NCI-H2227 (cell line): Measurements from ENCODE around the gene MREG.

Experiments used
- DNase-seq: peaks from one replicate; lab custom pipeline; 2025; ENCODE audit not compliant: unreplicated experiment; lab: John Stamatoyannopoulos, UW

Gene MREG, protein sequence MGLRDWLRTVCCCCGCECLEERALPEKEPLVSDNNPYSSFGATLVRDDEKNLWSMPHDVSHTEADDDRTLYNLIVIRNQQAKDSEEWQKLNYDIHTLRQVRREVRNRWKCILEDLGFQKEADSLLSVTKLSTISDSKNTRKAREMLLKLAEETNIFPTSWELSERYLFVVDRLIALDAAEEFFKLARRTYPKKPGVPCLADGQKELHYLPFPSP

DNA sequence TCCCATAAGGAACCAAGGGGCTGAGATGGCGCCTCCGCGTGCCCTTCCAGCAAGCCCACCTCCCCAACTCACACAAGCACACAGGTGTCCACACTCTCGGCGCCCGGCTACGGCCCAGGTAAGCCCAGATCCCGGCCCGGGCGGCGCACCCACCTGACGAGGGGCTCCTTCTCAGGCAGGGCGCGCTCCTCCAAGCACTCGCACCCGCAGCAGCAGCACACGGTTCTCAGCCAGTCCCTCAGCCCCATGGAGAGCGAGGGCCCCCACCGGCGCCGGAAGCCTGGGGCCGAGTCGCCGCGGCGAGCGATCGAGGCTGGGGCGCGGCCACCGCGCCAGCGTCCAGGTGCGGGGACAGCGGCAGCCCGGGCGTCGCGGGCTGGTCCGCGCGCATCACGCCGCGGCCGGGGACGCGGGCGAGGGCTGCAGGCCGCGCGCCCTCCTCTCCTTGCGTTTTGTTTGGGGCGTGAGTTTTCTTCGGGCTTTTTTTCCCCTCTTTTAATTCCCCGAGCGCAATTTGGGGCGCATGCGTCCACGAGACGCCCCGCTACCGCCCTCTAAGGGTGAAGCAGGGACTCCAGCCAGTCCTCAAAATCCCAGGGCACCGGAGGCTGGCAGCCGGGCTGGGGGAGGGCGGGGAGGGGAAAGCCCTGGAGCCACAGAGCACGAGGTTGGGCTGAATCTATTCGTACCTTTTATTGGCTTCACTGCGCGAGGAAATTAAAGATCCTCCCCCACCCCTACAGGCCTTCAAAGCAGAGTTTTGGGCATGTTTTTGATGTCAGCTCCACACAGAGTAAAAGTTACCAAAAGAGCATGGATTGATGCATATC, at the start of gene MREG:
TSS of gene MREG (minus strand) at position 472 of the 830 bp plus-strand sequence. CDS start at position 248, 224 bp downstream.
- DNase-seq: peak; percentile 95

DNA sequence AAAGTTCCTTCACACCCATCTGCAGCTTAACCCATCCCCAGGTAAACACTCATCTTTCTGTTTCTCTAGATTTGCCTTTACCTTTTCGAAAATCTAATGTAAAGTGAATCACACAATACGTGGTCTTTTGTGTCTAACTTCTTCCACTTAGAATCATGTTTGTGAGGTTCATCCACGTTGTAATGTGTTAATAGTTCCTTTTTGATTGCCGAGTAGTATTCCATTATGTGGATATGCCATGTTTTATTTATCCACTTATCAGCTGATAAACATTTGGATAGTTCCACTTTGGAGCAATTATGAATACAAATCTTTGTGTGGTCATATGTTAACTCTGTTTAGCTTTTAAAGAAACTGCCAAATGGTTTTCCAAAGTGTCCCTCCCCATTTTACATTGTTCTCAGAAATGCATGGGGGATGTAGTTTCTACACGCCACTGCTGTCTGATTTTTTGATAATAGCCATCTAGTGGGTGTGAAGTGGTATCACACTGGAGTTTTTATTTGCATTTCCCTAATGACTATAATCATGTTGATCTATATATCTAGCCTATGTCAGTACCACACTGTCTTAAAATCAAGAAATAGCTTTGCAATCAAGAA, 46.0 kb upstream of the MREG start:
- no peak for DNase-seq

DNA sequence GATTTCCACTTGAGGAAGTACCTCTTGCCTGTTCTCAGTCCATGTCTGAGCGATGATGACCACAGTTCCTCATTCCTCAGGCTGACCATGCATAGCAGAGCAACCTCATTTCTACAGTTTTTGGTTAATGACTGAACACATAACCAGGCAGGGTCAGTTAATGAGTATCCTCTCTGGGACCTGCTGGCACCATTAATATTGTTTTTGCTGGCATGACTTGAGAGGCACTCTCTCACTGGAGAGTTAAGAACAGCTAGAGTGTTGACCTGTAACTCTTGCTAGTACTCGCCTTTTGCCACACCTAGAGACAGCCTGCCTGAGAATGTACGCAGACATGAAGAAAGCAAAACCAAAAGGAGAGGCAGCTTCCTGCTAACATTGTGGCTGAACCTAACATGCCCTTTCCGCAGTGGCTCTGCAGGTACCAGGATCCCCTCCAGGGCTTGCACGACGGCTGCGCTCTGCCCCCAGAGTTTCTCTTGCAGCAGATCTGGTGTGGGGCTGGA, 44.4 kb upstream of the MREG start:
- no peak for DNase-seq

DNA sequence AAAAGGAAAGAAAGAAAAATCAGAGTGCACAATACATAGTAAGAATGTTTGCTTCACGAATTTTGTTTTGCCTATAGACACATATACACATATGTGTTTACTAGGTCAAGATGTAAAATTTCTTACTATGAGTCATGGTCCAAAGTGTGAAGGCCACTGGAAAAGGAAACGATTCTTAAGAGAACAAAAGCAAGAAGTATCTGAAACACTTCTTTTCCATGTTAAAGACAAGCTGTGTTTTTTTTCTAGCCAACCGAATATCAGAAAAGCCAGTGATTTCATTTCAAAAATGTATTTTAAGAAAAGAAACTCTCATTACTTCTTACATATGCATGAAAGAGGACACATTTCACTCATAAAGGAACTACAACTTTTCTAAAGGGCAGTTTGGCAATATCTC, 43.4 kb upstream of the MREG start:
- DNase-seq: no peak

DNA sequence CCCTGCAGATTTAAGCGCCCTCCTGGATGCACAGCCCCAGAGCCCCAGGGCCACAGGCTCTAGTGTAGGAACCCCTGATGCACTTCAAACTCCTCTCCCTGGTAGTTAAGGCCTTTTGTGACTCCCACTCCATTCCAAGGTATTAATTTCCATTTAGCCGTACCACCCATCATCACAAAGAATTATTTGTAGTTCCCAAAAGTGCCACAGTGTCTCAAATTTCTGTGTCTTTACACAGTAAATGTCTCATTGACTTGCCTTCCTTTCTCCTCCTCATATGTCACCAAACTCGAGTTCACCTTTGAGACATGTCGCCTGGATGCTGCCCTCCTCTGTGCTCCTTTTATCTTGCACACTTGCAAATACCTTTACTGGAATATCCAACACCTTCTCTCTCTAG, 42.3 kb upstream of the MREG start:
- DNase-seq: no peak

DNA sequence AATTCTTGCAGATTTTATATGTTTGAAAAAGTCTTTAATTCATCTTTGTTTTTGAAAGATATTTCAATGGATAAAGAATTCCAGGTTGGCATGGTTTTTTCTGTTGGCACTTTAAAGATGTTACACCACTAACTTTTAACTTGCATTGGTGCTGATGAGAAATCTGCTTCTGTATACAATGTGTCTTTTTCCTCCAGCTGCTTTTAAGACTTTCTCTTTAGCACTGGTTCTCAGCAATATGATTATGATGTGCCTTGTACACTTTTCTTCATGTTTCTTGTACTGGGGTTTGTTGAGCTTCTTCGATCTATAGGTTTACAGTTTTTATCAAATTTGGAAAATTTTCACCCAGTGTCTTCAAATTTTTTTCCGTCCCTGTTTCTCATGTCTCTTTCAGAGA, 39.1 kb upstream of the MREG start:
- DNase-seq: no peak

DNA sequence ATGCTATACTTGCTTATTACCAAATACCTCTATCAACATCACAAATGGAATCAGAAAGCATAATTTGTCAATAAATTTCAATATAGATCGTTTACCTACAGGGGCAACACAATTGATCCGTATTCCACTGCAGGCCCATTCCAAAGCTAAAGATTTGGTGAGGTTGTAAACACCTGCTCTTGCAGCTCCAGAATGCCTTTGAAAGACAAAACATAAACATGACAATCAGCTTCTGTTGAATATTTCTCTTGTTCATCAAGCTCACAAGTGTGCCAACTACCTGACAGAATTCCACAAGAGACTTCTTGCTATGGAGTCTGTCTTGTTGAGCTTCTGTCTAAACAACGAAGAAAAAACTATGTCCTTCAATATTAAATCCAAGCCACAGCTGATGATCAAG, 38.0 kb upstream of the MREG start:
- DNase-seq: no peak

DNA sequence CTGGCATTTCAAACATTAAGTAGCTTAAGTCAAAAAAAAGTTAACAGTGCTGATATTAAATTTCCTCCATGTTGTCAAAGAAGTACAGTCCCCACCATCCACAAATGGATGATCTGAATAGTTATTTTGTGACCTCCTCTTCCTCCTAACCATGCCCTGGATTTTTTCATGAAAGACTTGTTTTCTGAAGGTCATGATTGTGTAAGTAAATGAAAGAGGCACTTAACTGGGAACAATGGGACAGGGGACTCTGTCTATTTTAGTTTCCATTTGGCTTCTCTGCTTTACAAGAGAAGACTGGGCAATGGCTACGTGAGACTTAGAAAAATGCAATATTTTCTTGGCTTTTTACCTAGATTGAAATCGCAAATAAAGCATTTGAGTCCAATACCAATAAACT, 36.1 kb upstream of the MREG start:
- no peak for DNase-seq

DNA sequence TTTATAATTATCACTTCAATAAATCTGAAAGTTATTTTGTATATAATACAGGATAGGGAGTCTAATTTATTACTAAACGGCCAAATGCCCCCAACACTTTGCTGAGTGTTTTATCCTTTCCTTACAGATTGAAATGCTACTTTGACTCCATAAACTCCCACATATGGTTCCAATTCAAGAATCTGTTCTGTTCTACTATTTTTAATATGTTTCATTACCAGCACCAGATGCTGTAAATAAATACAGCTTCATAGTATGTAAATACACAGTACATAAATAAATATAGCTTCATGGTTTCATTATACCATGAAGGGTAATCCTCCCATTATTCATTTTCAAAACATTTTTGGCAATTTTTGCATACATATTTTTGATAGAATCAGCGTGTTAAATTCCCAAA, 34.0 kb upstream of the MREG start:
- DNase-seq: no peak

DNA sequence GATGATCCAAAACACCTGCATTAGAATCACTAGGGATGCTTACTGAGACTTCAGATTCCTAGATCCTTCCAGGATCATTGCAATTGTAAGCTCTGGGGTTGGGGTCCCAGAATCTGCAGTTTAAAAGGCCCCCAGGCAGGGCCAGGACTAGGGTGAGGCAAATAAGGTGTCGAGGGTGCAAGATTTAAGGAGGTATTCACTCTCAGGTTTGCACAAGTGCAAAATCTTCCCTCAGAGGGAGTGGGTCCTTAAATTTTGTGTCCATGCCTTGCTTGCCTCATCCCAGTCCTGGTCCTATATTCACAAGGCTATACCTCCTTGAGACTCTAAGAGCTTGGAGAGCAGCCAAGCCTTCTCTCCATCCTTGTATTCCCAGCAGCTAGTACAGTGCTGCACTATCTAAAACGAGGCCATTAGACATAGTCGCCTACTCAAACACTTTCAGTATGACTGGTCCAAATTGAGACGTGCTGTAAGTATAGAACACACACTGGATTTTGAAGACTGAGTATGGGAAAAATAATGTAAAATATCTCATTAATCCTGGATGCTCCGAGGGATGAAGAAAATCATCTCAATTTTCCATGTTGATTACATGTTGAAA, 31.6 kb upstream of the MREG start:
- no peak for DNase-seq

DNA sequence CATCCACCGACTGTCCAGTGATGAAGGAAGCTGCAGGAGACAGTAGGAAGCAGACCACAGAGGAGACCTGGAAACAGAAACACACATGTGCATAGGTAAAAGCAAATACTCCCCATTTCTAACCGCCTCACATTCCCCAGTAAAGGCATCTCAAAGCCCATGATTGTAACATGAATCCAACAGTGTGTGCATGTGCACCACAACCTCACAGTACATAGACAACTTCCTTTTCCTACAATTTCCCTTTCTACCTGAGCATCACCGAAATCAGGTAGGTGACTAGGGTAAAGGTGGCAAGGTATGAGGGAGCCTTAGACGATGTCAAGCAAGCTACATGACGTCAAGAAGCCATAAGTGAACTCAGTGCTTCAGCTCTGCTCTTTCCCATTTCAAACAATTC, 30.6 kb upstream of the MREG start:
- DNase-seq: no peak

DNA sequence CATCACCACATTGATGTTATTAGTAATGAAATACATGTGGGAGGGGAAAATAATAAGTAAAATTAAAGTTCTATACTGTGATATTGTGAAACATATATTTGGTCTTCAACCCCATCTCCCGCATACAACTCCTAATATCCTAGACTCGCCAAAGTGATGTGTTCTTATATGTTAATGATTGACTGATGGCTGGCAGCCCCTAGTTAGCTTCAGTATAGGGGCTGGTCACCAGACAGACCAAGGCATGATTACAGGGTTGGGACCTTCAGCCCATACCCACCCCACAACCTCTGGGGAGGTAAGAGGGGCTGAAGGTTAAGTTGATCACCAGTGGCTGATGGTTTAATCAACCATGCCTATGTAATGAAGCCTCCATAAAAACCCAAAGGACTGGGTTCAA, 28.1 kb upstream of the MREG start:
- no peak for DNase-seq

DNA sequence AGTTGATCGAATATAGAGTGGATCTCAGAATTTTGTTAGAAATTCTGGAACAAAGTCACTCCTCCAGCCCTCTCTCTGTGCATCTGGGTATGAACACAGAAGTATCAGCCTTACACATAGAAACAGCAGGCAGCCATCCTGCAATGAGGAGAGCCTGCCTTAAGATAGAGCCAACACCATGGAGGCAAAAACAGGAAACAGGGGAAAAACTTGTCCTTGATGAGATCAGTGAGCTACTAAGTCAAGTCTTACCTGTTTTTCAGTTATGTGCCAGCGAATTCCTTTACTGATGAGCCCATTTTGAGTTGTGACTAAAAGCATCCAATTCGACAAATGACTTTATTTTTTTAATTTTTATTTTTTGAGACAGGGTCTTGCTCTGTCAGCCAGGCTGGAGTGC, 26.6 kb upstream of the MREG start:
- no peak for DNase-seq

DNA sequence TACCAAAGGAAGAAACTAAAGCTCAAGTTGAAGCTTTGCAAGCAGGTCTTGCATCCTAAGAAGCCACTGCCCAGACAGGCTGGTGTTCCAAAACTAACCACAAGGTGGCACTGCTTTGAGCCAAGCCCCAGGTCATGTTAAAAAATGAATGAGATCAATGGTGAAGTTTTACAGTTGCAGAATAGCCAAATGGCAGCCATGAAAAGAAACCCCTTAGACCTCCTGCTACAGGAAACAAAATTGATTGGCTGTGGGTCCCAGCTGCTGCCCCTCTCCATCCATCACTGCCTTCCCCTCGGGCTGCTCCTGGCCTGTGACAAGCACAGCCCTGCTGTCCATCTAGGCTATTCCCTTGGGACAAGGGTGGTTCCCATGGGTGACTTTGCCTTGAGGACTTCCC, 20.7 kb upstream of the MREG start:
- peak; percentile 85 for DNase-seq

DNA sequence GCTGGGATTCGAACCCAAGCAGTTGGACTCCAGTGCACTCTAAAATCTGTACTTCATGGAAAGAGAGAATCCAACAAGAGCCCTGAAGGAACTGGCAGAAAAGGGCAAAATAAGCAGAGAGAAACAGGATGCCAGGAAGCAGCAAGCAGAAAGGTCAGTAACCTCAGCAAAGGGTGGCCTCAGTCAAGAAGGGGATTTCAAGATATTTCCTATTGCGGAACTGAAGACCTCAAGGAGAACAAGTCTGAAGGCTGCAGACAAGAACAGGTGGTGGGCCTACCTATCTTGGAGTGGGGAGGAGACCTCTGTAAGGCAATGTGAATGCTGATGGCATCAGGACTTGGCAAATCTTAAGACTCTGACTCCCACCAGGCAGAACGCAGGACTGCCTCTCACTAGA, 20.1 kb upstream of the MREG start:
- DNase-seq: no peak

DNA sequence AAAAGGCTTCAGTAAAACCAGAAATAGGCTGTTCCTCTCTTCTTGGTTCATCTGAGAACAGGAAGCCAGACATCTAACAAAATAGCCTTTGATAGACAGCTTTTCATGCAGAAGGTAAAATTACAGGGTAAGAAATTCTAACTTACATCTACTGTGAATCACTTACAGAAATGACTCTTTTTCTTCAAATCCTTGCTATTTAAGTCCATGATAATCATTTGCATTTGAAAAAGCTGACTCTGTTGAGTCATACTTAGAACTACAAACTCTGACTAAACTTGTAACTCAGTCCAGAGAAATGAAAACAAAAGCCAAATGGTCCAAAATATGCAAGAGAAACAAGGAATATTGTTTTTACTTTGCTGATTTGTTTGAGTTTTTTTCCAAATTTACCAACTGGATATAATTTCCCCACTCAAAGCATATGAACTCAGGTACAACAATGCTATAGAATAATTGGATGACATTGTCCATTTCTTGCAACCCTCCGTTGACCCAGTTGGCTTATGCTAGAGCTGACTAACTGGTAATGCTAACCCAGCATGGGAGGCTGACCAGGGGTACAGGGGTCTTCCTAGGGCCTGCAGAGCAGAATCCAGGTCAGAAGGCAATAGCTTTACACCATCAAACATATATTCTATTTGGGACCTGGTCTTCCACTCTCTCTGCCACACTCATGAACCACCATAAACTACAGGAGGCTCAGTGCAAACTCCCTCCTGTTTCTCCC, 18.8 kb upstream of the MREG start:
- DNase-seq: peak; percentile 30

DNA sequence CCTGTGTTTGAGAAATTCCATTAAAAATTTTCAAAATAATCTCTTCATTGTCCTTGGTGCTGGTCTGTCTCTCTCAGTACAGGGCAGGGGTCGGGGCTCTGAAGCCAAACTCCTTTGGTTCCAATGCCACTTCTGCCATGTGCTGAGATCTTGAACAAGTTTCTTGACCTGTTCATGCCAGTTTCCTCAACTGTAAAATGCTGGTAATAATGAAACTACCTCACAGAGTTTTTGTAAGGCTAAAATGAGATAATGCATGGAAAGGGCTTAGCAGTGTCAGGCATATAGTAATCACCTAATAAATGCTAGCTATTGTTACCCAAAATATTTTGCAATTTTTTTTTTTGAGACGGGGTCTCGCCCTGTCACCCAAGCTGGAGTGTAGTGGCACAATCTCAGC, 16.9 kb upstream of the MREG start:
- DNase-seq: no peak

DNA sequence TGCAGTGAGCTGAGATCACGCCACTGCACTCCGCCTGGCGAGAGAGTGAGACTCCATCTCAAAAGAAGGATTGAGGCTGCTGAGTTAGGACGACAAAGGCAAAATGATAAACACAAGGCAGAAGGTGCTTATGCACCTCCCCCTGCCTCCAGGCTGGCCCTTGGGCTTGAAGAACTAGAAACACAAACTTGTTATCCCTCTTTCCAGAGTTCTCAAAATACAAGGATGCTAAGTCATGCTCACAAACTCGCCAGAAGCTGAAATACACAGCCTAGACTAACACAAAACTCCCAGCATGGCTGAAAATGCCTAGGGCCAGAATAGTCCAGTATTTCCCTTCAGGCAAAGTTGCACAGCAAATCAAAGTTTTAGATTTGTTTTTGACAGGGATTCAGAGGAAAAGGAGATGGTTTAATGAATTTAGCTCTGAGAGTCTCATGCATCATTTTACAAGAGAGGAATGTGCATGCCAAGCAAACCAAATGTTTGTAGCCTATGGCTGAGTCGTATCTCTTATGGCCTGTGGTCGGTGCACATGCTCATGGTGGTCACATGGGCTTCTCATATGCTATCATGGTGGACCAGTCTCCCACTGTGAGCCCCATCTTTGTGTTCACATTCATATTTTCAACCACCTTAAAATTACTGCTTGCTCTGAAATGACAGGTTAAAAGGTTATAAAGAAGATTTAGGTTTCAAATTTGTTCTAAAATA, 16.2 kb upstream of the MREG start:
- DNase-seq: no peak

DNA sequence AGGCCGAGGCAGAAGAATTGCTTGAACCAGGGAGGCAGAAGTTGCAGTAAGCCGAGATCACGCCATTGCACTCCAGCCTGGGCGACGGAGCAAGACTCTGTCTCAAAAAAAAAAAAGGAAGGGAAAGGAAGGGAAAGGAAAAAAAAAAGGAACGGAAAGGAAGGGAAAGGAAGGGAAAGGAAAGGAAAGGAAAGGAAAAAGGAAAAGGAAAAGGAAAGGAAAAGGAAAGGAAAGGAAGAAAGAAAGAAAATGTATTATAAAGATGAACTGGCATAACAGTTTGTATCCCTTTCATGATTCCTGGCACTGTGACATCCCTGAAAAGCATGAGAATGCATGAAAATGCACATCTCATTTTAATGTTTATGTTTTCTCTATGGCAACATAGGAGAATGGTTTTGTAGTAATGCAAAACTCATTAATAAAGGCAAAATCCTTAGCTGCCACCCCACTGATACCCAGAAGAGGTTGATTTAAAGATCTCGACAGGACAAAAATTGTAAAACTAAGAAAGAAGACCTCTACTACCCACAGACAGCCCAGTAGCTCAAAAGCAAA, 11.5 kb upstream of the MREG start:
- DNase-seq: no peak

DNA sequence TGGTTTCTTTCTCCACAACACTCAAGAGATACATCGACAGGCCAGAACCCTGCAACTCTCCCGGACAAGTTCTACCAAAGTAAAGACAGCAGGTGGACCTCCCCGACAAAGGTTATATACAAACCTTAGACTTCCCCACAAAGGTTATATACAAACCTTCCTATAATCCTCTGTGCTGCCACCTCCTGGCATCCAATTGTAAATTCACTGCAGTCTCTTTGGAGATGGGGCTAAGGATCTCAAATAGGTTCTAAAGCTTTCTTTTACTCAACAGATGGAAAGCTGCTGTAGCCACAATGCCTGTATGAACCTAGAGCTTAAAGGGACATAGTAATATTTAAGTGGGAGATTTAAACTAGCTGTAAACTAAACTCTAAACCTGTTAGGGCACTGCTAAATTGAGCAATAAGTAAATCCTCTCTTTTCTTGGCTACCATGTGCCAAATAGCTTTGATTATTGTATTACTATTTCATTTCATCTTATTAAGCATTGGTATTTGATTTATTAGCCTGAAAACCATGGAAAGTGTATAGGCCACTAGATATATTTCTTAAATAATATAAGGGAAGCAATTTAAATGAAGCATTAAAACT, 9.8 kb upstream of the MREG start:
- DNase-seq: peak; percentile 61
